SK-MEL-5 (cell line): Measurements from ENCODE around the gene TRAIP. TPM values are rescaled to one million over a fixed set of nuclear protein-coding genes. Genes with fewer than 3 reads are reported as not detected.
"Not testable (repeated sequence)": the region's sequence is repeated elsewhere in the genome, so short reads cannot be mapped to it uniquely, and the experiment has no call there.

Experiments used
- DNase-seq: peaks from one replicate; pipeline ENCODE4 v3.0.0-alpha.2; 2016; ENCODE audit warnings: low read depth, low spot score
- in situ Hi-C: cut with HindIII; loops from 2 replicates; pipeline ENCODE4 v1.10.0; 2016; ENCODE audit warnings: low sequenced_read_pairs, high pct_unique_total_duplicates, low pct_unique_long_range_greater_than_20kb
- total RNA-seq: library from RNA; depleted of rRNA; stranded (reverse); fragments of >200 nt; shearing (Covaris generic); gene quantifications from 2 replicates; pipeline ENCODE4 v1.2.3, GENCODE V29; 2014

Gene TRAIP
- total RNA-seq, 1 experiment from 2014 or later = 6.1 TPM

GRCh38 chr3:49842843-49843517 is 13.4 kb downstream of the TRAIP start:
- no peak for DNase-seq
- in situ Hi-C loops = no loop called here

- in situ Hi-C loops = no loop called here
- DNase-seq = no peak
Measured at GRCh38 chr3:49841806-49842205, 14.6 kb downstream of the TRAIP start.

- in situ Hi-C loops = no loop called here
Measured at GRCh38 chr3:49841126-49841696, 15.2 kb downstream of the TRAIP start.

GRCh38 chr3:49840388-49840787 is 16.0 kb downstream of the TRAIP start:
- in situ Hi-C loops = no loop called here
- DNase-seq = no peak

More at GRCh38 chr3:49841126-49841696, 15.2 kb downstream of the TRAIP start:
- peak; percentile 54 for DNase-seq

GRCh38 chr3:49839193-49839809 is 17.1 kb downstream of the TRAIP start:
- in situ Hi-C loops = no loop called here
- peak; percentile 88 for DNase-seq

GRCh38 chr3:49831341-49831740 is 25.0 kb downstream of the TRAIP start:
- DNase-seq = no peak
- in situ Hi-C loops = no loop called here

- in situ Hi-C loops = no loop called here
Measured at GRCh38 chr3:49826016-49826415, 30.3 kb downstream of the TRAIP start.

GRCh38 chr3:49823131-49823530 is 33.2 kb downstream of the TRAIP start:
- in situ Hi-C loops, DNase-seq: not testable (repeated sequence)

More at GRCh38 chr3:49826016-49826415, 30.3 kb downstream of the TRAIP start:
- DNase-seq = peak; percentile 95

- no peak for DNase-seq
- in situ Hi-C loops = no loop called here
Measured at GRCh38 chr3:49813497-49814174, 42.7 kb downstream of the TRAIP start, which contains the start of gene UBA7. TSS of gene UBA7 (minus strand) at chr3:49813953. CDS start at chr3:49813787, 166 bp downstream.

- DNase-seq = no peak
- in situ Hi-C loops = no loop called here
Measured at GRCh38 chr3:49812916-49813496, 43.4 kb downstream of the TRAIP start.

GRCh38 chr3:49807431-49808114 is 48.8 kb downstream of the TRAIP start:
- DNase-seq = no peak
- in situ Hi-C loops = no loop called here

- no peak for DNase-seq
- in situ Hi-C loops = no loop called here
Measured at GRCh38 chr3:49806850-49807249, 49.5 kb downstream of the TRAIP start.

- in situ Hi-C loops = no loop called here
- DNase-seq = no peak
Measured at GRCh38 chr3:49805897-49806701, 50.3 kb downstream of the TRAIP start.

GRCh38 chr3:49805367-49805782 is 51.0 kb downstream of the TRAIP start:
- DNase-seq = peak; percentile 58
- in situ Hi-C loops = no loop called here

- in situ Hi-C loops = no loop called here
- peak; percentile 23 for DNase-seq
Measured at GRCh38 chr3:49804141-49805041, 52.0 kb downstream of the TRAIP start.
